CD14-positive monocyte (primary cell): Measurements from ENCODE around the gene VWA7. TPM values are rescaled to one million over a fixed set of nuclear protein-coding genes. Genes with fewer than 3 reads are reported as not detected.

Source experiments
- DNase-seq, 3 donors: peaks; one replicate each; pipeline ENCODE4 v3.0.0-alpha.2; 2011 to 2022
- H2AFZ ChIP-seq: 2 replicates; pipeline ENCODE4 v1.6.0; 2012; ENCODE audit warnings: mild to moderate bottlenecking, low read depth, low read length, inconsistent platforms; ENCODE audit not compliant: insufficient read depth, poor library complexity, severe bottlenecking
- H3K27ac ChIP-seq, 2 donors: 1 replicate in 1 of 2; 2 replicates in 1 of 2; pipeline ENCODE4 v1.5.1; 2012 to 2013; ENCODE audit warnings: low read length in 2 of 2, control low read depth in 1 of 2, inconsistent platforms in 1 of 2, low read depth in 1 of 2, mild to moderate bottlenecking in 1 of 2
- H3K27me3 ChIP-seq, 2 donors: one replicate each; pipeline versions ENCODE4 v1.6.0 to v1.6.1; 2011 to 2013; ENCODE audit warnings: low read length in 2 of 2; ENCODE audit not compliant: control insufficient read depth in 2 of 2, insufficient read depth in 2 of 2
- H3K36me3 ChIP-seq, 2 donors: replicated peaks in 1 of 2; 1 replicate in 1 of 2; 2 replicates in 1 of 2; pipeline versions ENCODE4 v1.5.1 to v1.6.1; 2012 to 2013; ENCODE audit warnings: low read length in 2 of 2, control low read depth in 1 of 2, inconsistent platforms in 1 of 2, mild to moderate bottlenecking in 1 of 2; ENCODE audit not compliant: insufficient read depth in 2 of 2, control insufficient read depth in 1 of 2
- H3K4me1 ChIP-seq, 2 donors: 1 replicate in 1 of 2; 2 replicates in 1 of 2; pipeline versions ENCODE4 v1.5.1 to v1.6.1; 2012 to 2013; ENCODE audit warnings: low read length in 2 of 2, control low read depth in 1 of 2, inconsistent platforms in 1 of 2, mild to moderate bottlenecking in 1 of 2, moderate library complexity in 1 of 2; ENCODE audit not compliant: insufficient read depth in 2 of 2, control insufficient read depth in 1 of 2
- H3K4me2 ChIP-seq: replicated peaks from 2 replicates; pipeline ENCODE3; 2012; ENCODE audit warnings: low read length, moderate library complexity, mild to moderate bottlenecking; ENCODE audit not compliant: poor library complexity, severe bottlenecking; ENCODE audit errors: extremely low read depth
- H3K4me3 ChIP-seq, 3 experiments: fragments of 200-600 bp in 1 of 3; sonication (generic) in 1 of 3; replicated peaks in 1 of 3; 1 replicate in 2 of 3; 2 replicates in 1 of 3; pipeline ENCODE4 v1.5.1; 2011 to 2013; ENCODE audit warnings: low read length in 3 of 3, mild to moderate bottlenecking in 3 of 3, control low read depth in 2 of 3, low read depth in 2 of 3, inconsistent platforms in 1 of 3, moderate library complexity in 1 of 3
- H3K79me2 ChIP-seq: 2 replicates; pipeline ENCODE4 v1.6.0; 2012; ENCODE audit warnings: mild to moderate bottlenecking, control low read depth, inconsistent platforms, low read length, moderate library complexity; ENCODE audit not compliant: insufficient read depth
- H3K9ac ChIP-seq: 2 replicates; pipeline ENCODE4 v1.6.0; 2017; ENCODE audit warnings: low read length, mild to moderate bottlenecking; ENCODE audit not compliant: insufficient read depth, poor library complexity, severe bottlenecking
- H3K9me3 ChIP-seq, 2 donors: replicated peaks in 1 of 2; 1 replicate in 1 of 2; 2 replicates in 1 of 2; pipeline versions ENCODE4 v1.5.1 to v1.6.1; 2012 to 2013; ENCODE audit warnings: low read length in 2 of 2, control low read depth in 1 of 2; ENCODE audit not compliant: control insufficient read depth in 1 of 2, insufficient read depth in 1 of 2
- H4K20me1 ChIP-seq: 2 replicates; pipeline ENCODE4 v1.6.0; 2012; ENCODE audit warnings: mild to moderate bottlenecking, low read length, control low read depth, moderate library complexity; ENCODE audit not compliant: insufficient read depth
- H3K27ac Mint-ChIP-seq, 7 donors: one replicate each; pipeline ENCODE4 v1.8.0; 2020; ENCODE audit warnings: mild to moderate bottlenecking in 7 of 7, mixed read lengths in 7 of 7, moderate library complexity in 6 of 7, inconsistent platforms in 2 of 7
- H3K27me3 Mint-ChIP-seq, 3 donors: one replicate each; pipeline ENCODE4 v1.8.0; 2021 to 2022; ENCODE audit warnings: low read depth in 3 of 3, mild to moderate bottlenecking in 3 of 3, mixed read lengths in 3 of 3, moderate library complexity in 3 of 3, inconsistent platforms in 1 of 3
- H3K36me3 Mint-ChIP-seq, 2 donors: one replicate each; pipeline ENCODE4 v1.8.0; 2020; ENCODE audit warnings: mixed read lengths in 2 of 2, inconsistent platforms in 1 of 2, mild to moderate bottlenecking in 1 of 2
- H3K4me1 Mint-ChIP-seq: one replicate; pipeline ENCODE4 v1.8.0; 2020; ENCODE audit warnings: mild to moderate bottlenecking, mixed read lengths
- H3K4me3 Mint-ChIP-seq, 2 donors: one replicate each; pipeline ENCODE4 v1.8.0; 2020; ENCODE audit warnings: mild to moderate bottlenecking in 2 of 2, mixed read lengths in 2 of 2, moderate library complexity in 1 of 2
- H3K9me3 Mint-ChIP-seq, 7 donors: one replicate each; pipeline ENCODE4 v1.8.0; 2020 to 2022; ENCODE audit warnings: mixed read lengths in 7 of 7, mild to moderate bottlenecking in 6 of 7, moderate library complexity in 6 of 7, inconsistent platforms in 2 of 7
- CTCF ChIP-seq: fragments of 200-600 bp; IDR thresholded peaks from one replicate; pipeline ENCODE4 v1.8.0; 2022; ENCODE audit warnings: antibody characterized with exemption, mild to moderate bottlenecking
- WGBS: methylation state at CpG from one replicate; pipeline ENCODE4 v1.1.5; 2013; ENCODE audit warnings: missing lambda C conversion rate; ENCODE audit not compliant: insufficient coverage; 5-methylcytosine and 5-hydroxymethylcytosine counted together
- intact Hi-C, 2 donors: fragments of 100-400 bp; cut with micrococcal nuclease; formaldehyde crosslinking; loops; one replicate each; pipeline versions ENCODE4 v1.15.0 to v1.15.1; 2023
- polyA plus RNA-seq, 3 donors: library from polyadenylated mRNA; depleted of rRNA in 1 of 3; unstranded in 2 of 3; stranded (reverse) in 1 of 3; fragments of 300-500 nt in 2 of 3; fragments of >200 nt in 1 of 3; fragmentation: Illumina TruSeq in 2 of 3; gene quantifications; 1 replicate in 2 of 3; 2 replicates in 1 of 3; pipeline ENCODE4 v1.2.3, GENCODE V29; 2012 to 2021

Gene VWA7
- polyA plus RNA-seq, 3 donors, result 0.57 TPM; not detected in 2

- H3K9ac ChIP-seq, result peak within 1 kb of the TSS; percentile 66
- under 1% methylated on average over 48 of the region's 56 CpGs for WGBS
- H3K36me3 ChIP-seq, result peaks cover 9 to 15% of the 10 kb centered on the region in 2 donors
- no peaks in the 10 kb centered on the region for H4K20me1 ChIP-seq
- peak within 1 kb of the TSS; percentile 95 for H3K4me2 ChIP-seq
- H3K4me3 ChIP-seq, result peak within 1 kb of the TSS; percentile 59 to 94 (median 82)
- Mint-ChIP-seq H3K4me3 (peak within 1 kb of the TSS; percentile 93 to 95), H3K36me3 (peaks cover 13 to 28% of the 10 kb centered on the region in 2 donors), H3K4me1 (peaks cover 47% of the 10 kb centered on the region), H3K9me3 (no peaks in the 10 kb centered on the region), H3K27ac (peak within 1 kb of the TSS; percentile 92 to 98 (median 94)), H3K27me3 (peaks cover 0 to 3% (median 0%) of the 10 kb centered on the region in 3 donors)
- H3K27me3 ChIP-seq, result no peaks in the 10 kb centered on the region
- H3K27ac ChIP-seq, result peak within 1 kb of the TSS; percentile 60 to 78
- peak; percentile 71 to 80 (median 80) for DNase-seq
- H3K79me2 ChIP-seq, result peaks cover 54% of the 10 kb centered on the region
- no peak for TF ChIP-seq CTCF
- no peaks in the 10 kb centered on the region for H3K9me3 ChIP-seq
- intact Hi-C loops, result no loop called here
- peak within 1 kb of the TSS; percentile 81 for H2AFZ ChIP-seq
- peaks cover 41 to 54% of the 10 kb centered on the region in 2 donors for H3K4me1 ChIP-seq
Observed at GRCh38 chr6:31815025-31815838, 38.1 kb upstream of the VWA7 start, which contains the start of the genes HSPA1A and HSPA1L. Gene HSPA1A (plus strand): TSS chr6:31815543. CDS start chr6:31815757, 214 bp downstream. Gene HSPA1L (minus strand): TSS chr6:31815283. CDS start chr6:31811972, 3,311 bp downstream.

GRCh38 chr6:31814677-31815024 is 37.5 kb upstream of the VWA7 start:
- H3K9me3 Mint-ChIP-seq, result no peaks in the 10 kb centered on the region
- H3K4me3 ChIP-seq, result peak overlapping the region; percentile 59 to 94 (median 82)
- H3K27ac ChIP-seq, result peak overlapping the region; percentile 60 to 78
- peak overlapping the region; percentile 92 to 98 (median 94) for H3K27ac Mint-ChIP-seq
- intact Hi-C loops, result no loop called here
- no peaks in the 10 kb centered on the region for H3K9me3 ChIP-seq
- H3K79me2 ChIP-seq, result peaks cover 48% of the 10 kb centered on the region
- H2AFZ ChIP-seq, result peak overlapping the region; percentile 81
- WGBS, result 0% methylated on average over 10 of the region's 13 CpGs
- H3K27me3 Mint-ChIP-seq, result peaks cover 0 to 4% (median 0%) of the 10 kb centered on the region in 3 donors
- no peaks in the 10 kb centered on the region for H3K27me3 ChIP-seq
- no peak for TF ChIP-seq CTCF
- peaks cover 11 to 21% of the 10 kb centered on the region in 2 donors for H3K36me3 ChIP-seq
- no peaks in the 10 kb centered on the region for H4K20me1 ChIP-seq
- peak overlapping the region; percentile 93 to 95 for H3K4me3 Mint-ChIP-seq
- peak; percentile 59 to 93 (median 74) for DNase-seq
- H3K9ac ChIP-seq, result peak overlapping the region; percentile 66
- peaks cover 17 to 34% of the 10 kb centered on the region in 2 donors for H3K36me3 Mint-ChIP-seq
- H3K4me1 Mint-ChIP-seq, result peaks cover 42% of the 10 kb centered on the region
- H3K4me2 ChIP-seq, result peak overlapping the region; percentile 95
- peaks cover 35 to 48% of the 10 kb centered on the region in 2 donors for H3K4me1 ChIP-seq
